AG04449 (cell line): Measurements from ENCODE around the gene TMEM184C.
A peak's percentile ranks its signal among the peaks of the same experiment; 100 is the strongest.

ENCODE experiments used
- CTCF ChIA-PET: fragments of 350-600 bp; formaldehyde crosslinking; extraction: SDS; loops from one replicate; lab custom pipeline; 2021; ENCODE audit warnings: antibody characterized with exemption; lab: Yijun Ruan, JAX
- POLR2A ChIA-PET: fragments of 400-600, 350-600 bp; formaldehyde crosslinking; extraction: SDS; loops from one replicate; lab custom pipeline; 2020; ENCODE audit warnings: antibody characterized with exemption, inconsistent platforms; lab: Yijun Ruan, JAX
- DNase-seq: peaks from one replicate; pipeline ENCODE4 v3.0.0-alpha.2; 2010; ENCODE audit warnings: low read depth, low spot score
- H3K4me3 ChIP-seq: 2 replicates; pipeline ENCODE4 v1.5.1; 2011; ENCODE audit warnings: low read depth, mild to moderate bottlenecking, control low read depth, low read length
- TF ChIP-seq, protein P1 (sequence below): IDR thresholded peaks from one replicate; pipeline ENCODE4 v1.5.1; 2011; ENCODE audit warnings: mild to moderate bottlenecking, moderate library complexity, low read length, control low read depth, inconsistent platforms; ENCODE audit not compliant: insufficient read depth; ENCODE audit errors: missing control alignments

TMEM184C gene

DNA sequence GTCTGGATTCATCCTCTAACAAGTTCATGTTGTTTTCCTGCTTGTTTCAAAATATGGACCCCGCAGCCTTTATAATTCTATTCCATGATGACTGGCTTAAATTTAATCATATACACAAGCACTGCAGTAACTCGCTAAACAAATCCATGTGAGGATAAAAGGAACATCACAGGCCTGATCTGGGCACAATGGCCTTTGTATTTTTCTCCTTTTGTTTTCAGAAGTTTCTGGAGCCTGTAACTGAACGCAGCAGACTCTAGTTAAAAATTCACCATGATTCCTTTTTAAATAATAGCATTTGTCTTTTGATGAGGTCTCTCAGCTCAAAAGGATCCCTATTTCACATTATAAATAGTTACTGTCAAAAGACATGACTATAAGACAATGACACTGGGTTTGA is 30.2 kb upstream of the TMEM184C start:
- H3K4me3 ChIP-seq: no peak overlapping the region
- no peak for DNase-seq
- ChIA-PET POLR2A (no interaction called here), CTCF (interaction anchor here (0.9 to 7.4 kb wide), 10 partner anchors 10 to 568 kb away, joined by 3 to 151 read pairs (median 9); partner anchors contain the start of gene EDNRA)
- TF ChIP-seq, protein P1, sequence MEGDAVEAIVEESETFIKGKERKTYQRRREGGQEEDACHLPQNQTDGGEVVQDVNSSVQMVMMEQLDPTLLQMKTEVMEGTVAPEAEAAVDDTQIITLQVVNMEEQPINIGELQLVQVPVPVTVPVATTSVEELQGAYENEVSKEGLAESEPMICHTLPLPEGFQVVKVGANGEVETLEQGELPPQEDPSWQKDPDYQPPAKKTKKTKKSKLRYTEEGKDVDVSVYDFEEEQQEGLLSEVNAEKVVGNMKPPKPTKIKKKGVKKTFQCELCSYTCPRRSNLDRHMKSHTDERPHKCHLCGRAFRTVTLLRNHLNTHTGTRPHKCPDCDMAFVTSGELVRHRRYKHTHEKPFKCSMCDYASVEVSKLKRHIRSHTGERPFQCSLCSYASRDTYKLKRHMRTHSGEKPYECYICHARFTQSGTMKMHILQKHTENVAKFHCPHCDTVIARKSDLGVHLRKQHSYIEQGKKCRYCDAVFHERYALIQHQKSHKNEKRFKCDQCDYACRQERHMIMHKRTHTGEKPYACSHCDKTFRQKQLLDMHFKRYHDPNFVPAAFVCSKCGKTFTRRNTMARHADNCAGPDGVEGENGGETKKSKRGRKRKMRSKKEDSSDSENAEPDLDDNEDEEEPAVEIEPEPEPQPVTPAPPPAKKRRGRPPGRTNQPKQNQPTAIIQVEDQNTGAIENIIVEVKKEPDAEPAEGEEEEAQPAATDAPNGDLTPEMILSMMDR: no peak

DNA sequence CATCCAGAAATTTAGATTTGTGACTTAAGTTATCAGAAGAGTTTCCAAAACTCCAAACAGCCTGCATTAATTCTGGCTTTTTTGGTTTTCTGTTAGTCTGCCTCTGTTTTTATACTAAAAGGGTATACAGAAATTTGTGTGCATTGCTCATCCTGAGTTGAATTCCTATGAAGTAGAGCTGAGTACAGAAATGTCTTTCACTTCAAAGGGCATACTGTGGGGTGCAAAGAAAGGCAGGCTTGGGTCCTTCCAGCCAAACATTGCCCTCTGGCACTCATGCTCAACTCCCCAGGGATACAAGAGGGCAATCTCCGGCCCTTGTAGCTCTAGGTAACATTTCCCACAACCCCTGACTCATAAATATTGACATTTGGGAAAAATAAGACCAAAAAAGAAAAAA is 27.6 kb upstream of the TMEM184C start:
- CTCF ChIA-PET: interaction anchor here (0.6 to 7.4 kb wide), 64 partner anchors 7 to 571 kb away, joined by 3 to 151 read pairs (median 4); partner anchors contain the start of genes EDNRA and TMEM184C
- no peak for DNase-seq
- TF ChIP-seq, protein P1: no peak
- POLR2A ChIA-PET: no interaction called here
- H3K4me3 ChIP-seq: no peak overlapping the region

DNA sequence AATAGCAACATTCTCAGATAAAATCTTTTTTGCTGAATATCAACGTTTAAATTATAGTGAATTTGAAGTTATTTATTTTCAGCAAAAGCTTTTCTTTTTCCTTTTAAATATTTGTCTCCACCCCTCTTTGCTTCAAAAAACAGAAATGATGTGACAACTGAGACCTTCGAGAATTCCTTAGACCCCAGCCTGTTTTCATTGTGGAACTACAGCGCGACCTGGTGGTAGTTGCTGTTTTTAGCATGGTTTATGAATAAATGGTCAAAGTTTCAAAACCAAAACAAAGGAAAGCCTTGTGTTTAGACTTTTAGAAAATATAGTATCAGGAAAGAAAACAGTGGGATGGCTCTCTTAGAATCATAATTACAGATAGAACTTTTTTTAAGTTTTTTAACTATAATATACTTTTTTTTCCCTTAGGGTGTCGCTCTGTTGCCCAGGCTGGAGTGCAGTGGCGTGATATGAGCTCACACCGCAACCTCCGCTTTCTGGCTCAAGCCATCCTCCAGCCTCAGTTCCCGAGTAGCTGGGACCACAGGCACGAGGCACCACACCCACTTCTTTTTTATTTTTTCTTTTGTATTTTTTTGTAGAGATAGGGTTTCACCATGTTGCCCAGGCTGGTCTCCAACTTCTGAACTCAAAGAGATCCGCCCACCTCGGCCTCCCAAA is 26.8 kb upstream of the TMEM184C start:
- DNase-seq: no peak
- TF ChIP-seq, protein P1: peak; percentile 55
- no peak overlapping the region for H3K4me3 ChIP-seq
- POLR2A ChIA-PET: no interaction called here
- CTCF ChIA-PET: interaction anchor here (0.6 to 7.4 kb wide), 62 partner anchors 7 to 571 kb away, joined by 3 to 151 read pairs (median 4); partner anchors contain the start of genes EDNRA and TMEM184C

DNA sequence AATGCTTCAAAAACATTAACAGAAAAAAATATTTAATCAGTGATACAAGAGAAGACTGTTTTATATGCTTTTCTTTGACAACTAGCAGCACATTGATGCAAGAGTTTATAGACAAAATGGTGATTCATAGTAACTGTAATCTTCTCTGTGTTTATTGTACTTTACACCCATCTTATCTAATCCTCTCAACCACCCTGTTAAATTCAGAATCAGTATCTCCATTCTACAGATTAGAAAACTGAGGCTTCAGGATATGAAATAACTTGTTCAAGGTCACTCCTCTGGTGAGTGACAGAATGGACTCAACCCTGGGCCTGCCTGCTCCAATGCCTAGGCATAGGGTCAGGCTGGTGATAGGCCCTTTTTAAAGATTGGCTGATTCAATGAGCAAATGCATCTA is 26.1 kb upstream of the TMEM184C start:
- no peak overlapping the region for H3K4me3 ChIP-seq
- ChIA-PET POLR2A (no interaction called here), CTCF (interaction anchor here (0.9 to 7.4 kb wide), 21 partner anchors 9 to 572 kb away, joined by 3 to 151 read pairs (median 10); partner anchors contain the start of gene TMEM184C)
- TF ChIP-seq, protein P1: no peak
- DNase-seq: no peak

DNA sequence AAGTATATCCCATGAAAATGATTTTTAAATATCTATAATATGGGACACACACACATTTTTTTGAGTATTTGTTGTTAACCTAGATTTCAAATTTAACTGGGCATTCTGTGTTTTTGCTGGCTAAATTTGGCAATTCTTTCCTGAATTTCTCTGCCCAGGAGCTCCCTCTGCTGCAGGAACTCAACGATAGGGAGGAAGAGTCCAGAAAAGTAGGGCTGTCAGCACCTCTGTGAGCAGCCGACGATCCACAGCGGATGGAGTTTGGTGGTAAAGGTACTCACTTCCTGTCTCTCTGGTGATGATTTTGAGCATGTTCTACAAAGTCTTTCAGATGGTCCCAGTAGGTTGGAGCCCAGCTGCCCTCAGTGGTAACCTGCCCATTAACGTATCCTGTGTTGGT is 23.1 kb upstream of the TMEM184C start:
- DNase-seq: no peak
- POLR2A ChIA-PET: no interaction called here
- TF ChIP-seq, protein P1: peak; percentile 1
- H3K4me3 ChIP-seq: no peak overlapping the region
- CTCF ChIA-PET: interaction anchor here (0.7 to 7.1 kb wide), 11 partner anchors 10 to 575 kb away, joined by 3 to 130 read pairs (median 4); no protein-coding TSS in a partner anchor

DNA sequence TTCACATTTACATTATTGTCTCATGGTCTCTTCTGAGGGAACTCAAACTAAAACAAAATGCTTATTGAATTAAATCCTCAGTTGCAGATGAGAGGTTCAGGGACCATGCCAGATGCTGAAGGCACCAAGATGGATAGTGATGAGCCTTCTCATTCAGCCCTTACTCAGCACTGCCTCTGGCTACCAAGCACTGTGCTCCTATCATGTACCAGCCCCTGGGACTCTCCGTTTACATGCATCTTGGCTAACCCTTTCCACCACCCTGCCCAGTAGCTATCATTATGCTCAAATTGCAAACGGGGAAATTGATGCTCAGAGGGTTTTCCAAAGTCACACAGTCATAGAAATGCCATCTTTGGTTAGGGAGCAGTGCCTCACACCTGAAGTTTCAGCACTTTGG is 22.6 kb upstream of the TMEM184C start:
- POLR2A ChIA-PET: interaction anchor here (1.1 kb wide), 1 partner anchor 11 kb away, joined by 5 read pairs; no protein-coding TSS in a partner anchor
- TF ChIP-seq, protein P1: no peak
- DNase-seq: no peak
- no peak overlapping the region for H3K4me3 ChIP-seq
- CTCF ChIA-PET: interaction anchor here (0.6 to 7.1 kb wide), 10 partner anchors 10 to 576 kb away, joined by 3 to 130 read pairs (median 4); no protein-coding TSS in a partner anchor
